GM18499 (cell line): Measurements from ENCODE around the gene CLEC2B.
"Not testable (repeated sequence)": the region's sequence is repeated elsewhere in the genome, so short reads cannot be mapped to it uniquely, and the experiment has no call there.

ENCODE experiments used
- ATAC-seq: cut with Tn5 transposase; IDR thresholded peaks from one replicate; pipeline ENCODE4 v1.9.1; 2021; ENCODE audit warnings: moderate number of reproducible peaks; ENCODE audit not compliant: insufficient read depth, unreplicated experiment

The CLEC2B gene

DNA sequence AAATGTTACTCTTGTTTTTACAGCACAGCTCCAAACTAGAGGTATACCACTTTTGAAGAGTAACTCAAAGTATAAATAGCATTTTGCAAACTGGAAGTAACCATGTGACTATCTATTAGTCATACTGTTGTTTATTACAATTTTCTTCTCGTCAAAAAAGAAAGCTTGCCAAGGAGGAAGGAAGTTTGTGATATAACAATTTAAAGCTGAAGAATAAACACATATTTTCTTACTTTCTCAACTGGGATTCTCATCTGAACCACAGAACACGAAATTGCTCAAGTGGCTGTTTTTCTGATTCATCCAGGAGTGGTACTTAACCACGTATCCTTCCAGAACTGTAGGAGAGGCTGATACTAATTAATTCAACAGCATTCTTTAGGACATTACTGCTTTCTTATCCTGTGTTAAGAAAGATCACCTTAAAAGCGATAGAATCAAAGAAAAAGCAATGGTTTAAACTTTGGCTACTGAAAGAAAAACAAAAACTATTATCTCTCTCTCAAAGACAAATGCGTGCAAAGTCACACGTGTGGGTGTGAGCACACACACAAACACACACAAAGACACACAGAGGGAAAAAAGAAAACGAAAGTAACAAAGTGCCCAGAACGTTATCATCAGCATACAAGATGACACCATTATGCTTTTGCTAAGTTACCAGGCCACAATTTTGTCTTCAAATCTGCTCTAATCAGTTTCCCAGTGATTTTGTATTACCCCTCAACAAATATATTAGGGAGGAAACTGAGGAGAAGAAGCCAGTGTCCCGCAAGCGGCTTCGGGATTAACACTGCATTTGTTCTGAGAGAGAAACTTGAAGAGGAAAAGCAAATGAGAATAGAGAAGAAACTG lies at the start of gene CLEC2B:
Gene CLEC2B (minus strand): TSS at position 48 of the 855 bp plus-strand sequence.
- ATAC-seq, result no peak

DNA sequence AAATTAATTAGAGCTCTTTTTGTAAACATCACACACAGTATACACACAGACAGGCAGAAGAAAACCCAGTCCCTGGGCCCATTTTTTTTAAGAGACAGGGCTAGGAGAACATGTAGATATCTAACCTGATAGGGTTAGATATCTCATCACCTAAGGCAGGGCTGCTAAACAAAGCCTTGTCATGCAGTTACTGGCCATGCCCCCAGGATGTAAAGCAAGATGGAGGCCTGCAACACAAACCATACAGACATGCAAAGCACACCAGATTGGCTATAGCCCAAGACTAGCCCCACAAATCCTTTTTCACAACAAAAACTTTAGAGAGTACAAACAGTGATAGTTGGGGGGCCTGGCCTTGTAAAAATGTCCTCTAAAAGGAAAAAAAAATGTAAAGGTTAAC lies 42.6 kb upstream of the CLEC2B start:
- no peak for ATAC-seq

DNA sequence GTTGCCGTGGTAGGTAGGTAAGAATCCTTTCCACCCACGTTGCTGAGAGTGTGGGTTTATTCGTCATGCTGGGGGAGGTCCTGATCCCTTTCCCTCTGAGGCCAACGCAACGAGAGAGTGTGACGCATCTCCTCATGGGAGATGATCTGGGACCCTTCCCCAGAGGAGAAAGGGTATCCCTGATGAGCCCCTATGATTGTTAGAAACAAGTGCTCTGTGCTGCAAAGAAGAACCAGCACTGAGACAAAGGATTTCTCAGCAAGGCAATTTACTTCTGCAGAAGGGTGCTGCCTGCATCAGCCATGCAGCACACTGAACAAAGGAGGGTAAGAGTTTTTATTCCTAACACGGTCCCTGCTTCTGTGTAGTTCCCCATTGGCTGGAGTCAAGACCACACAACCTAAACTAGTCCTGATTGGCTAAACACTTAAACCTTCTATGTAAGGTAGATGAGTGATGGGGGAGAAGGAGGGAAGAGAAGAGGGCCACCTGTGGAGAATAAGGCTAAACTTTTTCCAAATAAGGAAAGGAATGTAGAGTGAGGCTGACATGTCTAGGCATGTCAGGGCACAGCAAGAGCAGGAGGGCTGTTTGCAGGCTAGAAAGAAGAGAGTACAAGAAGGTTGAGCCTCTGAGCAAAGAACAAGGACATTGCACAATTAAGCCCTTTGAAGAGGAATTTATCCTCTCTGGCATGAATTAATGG lies 41.7 kb upstream of the CLEC2B start:
- ATAC-seq, result no peak

DNA sequence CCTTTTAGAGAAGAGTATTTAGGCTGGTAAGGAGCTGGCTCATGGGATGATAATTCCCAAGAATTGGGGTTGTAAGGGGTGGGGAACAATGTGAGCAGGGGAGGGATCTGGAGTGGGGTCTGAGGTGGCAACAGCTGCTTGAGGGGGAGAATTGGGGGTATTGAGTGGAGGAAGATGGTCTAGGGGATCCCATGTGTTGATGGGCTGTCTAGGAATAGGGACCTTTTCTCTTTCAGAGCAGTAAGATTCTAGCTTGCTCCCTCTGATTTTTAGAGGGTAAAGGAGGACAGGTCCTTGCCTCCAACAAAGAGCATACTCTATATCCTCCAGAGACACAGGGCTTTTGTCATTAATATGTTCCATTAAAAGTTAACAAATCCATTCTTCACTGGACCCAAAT lies 40.6 kb upstream of the CLEC2B start:
- no peak for ATAC-seq

GRCh38 chr12:9908350-9908749 lies 39.2 kb upstream of the CLEC2B start:
- ATAC-seq, result no peak

DNA sequence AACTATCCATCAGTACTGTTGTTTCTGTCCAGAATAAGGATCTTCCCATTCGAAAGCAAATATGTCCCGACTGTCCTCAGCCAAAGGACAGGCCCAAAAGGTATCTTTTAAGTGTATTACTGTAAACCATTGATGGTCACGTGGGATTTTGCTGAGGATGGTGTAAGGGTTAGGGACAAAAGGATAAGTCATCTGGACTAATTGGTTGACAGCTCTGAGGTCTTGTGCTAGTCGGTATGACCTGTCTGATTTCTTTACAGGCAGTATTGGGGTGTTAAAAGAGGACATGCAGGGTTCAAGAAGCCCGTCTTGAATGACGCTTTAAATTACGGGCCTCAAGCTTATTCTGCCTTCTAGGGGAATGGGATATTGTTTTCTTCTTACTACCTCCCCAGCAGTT lies 38.6 kb upstream of the CLEC2B start:
- ATAC-seq, result no peak

DNA sequence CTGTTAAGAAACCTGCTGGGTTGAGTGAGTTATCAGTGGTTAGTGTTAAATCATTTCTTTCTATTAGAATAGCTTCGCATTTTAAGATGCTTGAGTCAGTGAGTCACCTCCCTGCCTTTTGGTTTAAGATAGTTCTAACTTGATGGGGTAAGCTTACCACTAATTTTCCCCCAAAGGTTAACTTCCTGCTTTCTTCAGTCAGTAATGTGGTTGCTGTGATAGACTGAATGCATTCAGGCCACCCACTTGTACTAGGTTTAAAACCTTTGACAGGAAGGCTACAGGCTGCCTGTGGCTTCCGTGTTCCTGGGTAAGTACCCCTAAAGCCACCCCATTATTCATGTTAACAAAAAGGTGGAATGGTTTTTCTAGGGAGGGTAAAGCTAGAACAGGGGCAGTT lies 37.7 kb upstream of the CLEC2B start:
- ATAC-seq, result no peak

- ATAC-seq, result no peak
Measured at GRCh38 chr12:9902539-9903228, 33.5 kb upstream of the CLEC2B start.

- ATAC-seq, result no peak
Measured at GRCh38 chr12:9900930-9901329, 31.8 kb upstream of the CLEC2B start.

- no peak for ATAC-seq
Measured at GRCh38 chr12:9899209-9899608, 30.1 kb upstream of the CLEC2B start.

GRCh38 chr12:9897535-9897934 lies 28.4 kb upstream of the CLEC2B start:
- ATAC-seq, result no peak

- ATAC-seq, result no peak
Measured at GRCh38 chr12:9895215-9895971, 26.2 kb upstream of the CLEC2B start.

DNA sequence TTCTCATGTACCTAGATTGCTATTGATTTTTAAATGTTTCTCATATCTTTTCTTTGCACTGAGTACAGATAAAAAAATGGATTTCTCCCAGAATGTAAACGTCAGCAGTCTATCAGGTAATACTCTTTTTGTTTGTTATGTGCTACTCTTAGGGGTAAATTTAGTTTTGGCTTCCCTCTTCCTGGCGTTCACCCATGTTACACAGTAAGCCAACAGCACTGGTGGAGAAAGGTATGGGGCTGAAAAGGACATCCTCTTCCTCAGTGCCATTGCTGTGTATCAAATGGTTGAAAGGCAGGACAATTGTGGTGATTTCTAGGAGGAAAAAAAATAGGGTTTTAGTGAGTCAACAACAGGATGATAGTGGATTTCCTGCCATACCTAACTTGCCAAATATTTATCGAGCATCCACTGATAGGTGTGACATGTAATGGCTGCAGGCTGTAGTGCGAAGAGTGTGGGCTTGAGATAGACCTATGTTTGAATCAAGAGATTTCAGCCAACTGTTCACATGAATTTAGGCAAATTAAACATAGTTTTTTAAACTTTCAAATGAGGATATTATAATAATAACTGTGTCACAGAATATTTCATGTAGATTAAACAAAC lies 19.6 kb upstream of the CLEC2B start:
- ATAC-seq, result no peak

GRCh38 chr12:9883175-9883574 lies 14.0 kb upstream of the CLEC2B start:
- no peak for ATAC-seq

DNA sequence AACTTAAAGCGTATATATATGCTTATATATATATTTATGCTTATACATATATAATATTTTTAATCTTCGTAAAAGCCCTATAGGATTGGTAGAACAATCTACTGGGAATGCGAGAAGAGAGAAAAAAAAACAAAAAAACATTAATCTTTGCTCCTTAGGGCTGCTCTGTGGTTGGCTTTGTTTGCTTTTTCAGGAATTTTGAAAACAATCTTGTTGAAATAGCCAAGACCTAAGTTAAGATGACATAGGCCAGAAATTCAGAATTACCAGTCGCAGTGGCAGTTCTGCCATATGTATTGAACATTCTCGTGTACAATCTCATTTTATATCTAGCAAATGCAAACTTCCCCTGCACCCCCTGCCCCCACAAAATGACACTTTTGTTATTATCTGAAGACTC lies 12.8 kb upstream of the CLEC2B start:
- no peak for ATAC-seq

GRCh38 chr12:9881246-9881645 lies 12.1 kb upstream of the CLEC2B start, which contains the start of gene KLRF2:
Gene KLRF2 (plus strand): TSS chr12:9881489. CDS start chr12:9881596, 107 bp downstream.
- ATAC-seq, result no peak

GRCh38 chr12:9880532-9881078 lies 11.5 kb upstream of the CLEC2B start:
- no peak for ATAC-seq

DNA sequence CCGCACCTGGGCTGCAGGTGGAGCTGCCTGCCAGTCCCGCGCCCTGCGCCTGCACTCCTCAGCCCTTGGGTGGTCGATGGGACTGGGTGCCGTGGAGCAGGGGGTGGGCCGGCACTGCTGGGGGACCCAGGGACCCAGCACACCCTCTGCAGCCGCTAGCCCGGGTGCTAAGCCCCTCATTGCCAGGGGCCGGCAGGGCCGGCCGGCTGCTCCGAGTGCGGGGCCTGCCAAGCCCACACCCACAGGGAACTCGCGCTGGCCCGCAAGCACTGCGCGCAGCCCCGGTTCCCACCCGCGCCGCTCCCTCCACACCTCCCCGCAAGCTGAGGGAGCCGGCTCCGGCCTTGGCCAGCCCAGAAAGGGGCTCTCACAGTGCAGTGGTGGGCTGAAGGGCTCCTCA lies 7.0 kb upstream of the CLEC2B start:
- not testable (repeated sequence) for ATAC-seq

DNA sequence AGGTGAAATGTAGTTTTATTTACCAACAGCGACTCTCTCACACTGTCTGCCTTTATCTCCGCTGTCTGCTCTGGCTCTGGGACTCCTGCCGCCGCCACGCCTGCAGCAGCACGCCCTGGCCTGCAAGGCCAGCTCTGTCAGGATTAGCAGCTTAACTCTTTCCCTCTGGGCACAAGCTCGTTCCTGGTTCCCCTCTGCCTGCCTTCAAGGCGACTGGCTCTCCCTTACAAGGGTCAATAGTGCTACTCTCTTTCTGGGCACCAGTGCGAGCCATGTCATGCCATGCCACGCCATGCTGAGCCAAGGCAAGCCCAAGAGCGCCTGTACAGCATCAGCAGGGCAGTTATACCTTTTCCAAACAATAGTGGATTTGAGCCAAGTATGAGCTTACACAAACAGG lies 3.6 kb upstream of the CLEC2B start:
- no peak for ATAC-seq

DNA sequence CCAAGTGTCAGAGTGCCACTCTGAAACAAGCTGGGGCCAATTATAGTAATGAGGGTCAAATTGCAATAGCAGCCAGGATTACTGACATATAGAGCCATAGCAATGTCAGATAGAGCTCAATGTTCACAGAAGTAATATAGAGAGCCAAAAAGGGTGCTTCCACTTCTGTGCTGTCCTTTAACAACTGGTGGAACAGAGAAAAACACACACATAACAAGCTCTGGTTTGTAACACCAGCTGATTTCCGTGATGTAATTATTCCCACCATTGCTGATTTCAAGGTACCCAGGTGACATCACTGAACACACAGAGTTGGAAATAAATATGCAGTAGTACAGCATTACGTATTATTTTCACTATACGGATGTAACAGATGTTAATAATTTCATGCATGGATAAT lies 3.0 kb upstream of the CLEC2B start:
- ATAC-seq, result no peak
